HS-27A (cell line): ENCODE measurements around the gene SAMM50.

Source experiments
- DNase-seq: peaks from one replicate; pipeline ENCODE4 v3.0.0-alpha.2; 2012; ENCODE audit warnings: low read depth, missing footprints

The SAMM50 gene

GRCh38 chr22:43955040-43955882 lies at the start of gene SAMM50:
Gene SAMM50 (plus strand): TSS chr22:43955442. CDS start chr22:43955578, 136 bp downstream.
- peak; percentile 64 for DNase-seq

GRCh38 chr22:43905681-43906080 lies 49.6 kb upstream of the SAMM50 start:
- no peak for DNase-seq

- no peak for DNase-seq
Observed at GRCh38 chr22:43909708-43910107, 45.5 kb upstream of the SAMM50 start.

DNA sequence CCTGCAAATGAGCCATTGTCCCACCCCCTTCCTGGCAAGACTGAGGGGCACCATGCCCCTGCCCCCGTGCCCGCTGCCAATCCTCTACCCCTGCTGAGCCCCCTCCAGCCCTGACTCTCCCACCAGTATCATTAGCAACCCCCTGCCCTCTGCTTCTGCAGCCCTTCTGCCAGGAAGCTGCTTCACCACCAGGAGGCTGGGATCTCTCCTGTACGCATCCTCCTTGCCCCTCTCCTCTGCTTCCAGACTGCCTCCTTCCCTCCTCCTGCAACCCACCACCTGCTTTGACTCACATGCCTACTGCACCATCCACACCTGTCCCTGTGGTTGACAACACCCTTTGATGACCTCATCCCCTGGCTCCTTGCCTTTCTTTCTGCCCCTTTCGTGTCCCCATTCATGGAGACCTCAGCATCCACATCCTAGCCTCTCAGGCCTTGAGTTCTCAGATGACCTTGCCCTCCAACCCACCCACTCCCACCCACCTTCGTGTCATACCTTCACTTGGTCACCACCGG lies 45.0 kb upstream of the SAMM50 start:
- no peak for DNase-seq

DNA sequence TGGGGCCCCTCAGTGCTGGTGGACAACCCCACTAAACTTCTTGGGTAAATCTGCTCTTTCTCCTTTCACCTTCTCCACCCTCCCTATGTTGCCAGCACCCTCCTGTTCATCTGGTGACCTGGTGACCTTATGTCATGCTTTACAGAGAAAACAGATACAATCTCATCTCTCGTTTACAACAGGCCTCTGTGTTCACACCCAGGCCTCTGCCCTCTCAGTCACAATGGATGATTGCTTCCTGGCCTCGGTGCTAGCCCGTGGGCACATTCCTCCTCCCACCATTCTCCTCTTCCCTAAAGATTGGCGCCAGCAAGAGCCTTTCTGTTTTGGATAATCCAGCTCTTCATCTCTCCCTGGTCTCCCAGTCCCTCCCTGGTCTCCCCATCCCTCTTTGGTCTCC lies 43.9 kb upstream of the SAMM50 start:
- DNase-seq = no peak

DNA sequence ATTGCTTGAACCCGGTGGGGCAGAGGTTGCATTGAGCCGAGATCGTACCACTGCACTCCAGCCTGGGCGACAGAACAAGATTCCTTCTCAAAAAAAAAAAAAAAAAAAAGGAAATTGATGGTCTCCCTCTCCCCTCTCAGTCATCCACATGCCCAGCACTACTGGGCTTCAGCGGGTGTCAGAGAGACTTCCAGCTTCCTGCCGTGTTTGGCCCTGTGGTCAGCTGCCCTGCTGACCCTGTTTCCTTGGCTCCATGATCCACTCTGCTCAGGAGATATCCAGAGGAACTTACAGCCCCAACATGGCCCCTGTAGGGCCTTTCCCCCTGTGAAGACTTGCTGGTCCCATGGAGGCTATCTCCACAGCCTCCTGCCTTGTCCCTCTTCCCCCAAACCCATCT lies 37.7 kb upstream of the SAMM50 start:
- DNase-seq = no peak

DNA sequence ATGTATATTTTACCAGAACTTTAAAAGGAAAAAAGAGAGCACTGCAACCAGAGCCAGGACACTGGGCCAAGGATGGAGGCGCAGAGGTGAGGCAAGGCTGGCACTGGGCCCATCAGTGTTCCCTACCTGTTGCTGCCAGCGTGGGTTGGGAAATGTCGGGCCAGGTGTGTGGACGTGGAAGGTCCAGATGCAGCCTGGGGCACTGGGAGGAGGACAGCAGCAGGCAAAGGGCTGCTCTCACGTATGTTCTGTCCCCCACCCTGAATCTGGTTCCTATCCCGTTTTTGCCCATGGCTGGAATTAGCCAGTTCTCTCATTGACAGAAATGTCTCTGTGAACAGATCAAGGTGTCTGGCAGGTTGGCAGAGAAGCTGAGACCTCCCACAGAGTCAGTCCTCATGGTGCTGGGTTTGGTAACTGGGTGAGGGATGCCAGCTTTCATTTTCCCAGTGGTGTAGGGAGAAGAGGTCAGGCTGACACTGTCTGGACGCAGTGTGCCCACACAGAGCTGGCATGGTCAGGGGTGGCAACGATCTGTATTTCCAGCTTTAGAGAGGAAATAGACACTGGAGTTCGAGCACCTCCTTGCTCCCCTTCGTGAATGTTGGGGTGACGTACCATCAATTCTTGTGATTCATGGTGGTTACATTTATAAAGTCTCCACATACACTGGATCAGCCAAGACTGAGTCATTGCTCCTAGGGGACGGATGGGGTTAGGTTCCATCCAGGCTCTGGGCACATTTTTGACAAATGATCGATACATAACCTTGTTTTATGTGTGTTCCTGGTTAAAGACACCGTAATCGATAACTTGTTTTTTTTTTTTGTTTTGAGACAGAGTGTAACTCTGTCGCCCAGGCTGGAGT lies 35.9 kb upstream of the SAMM50 start:
- peak; percentile 26 for DNase-seq

DNA sequence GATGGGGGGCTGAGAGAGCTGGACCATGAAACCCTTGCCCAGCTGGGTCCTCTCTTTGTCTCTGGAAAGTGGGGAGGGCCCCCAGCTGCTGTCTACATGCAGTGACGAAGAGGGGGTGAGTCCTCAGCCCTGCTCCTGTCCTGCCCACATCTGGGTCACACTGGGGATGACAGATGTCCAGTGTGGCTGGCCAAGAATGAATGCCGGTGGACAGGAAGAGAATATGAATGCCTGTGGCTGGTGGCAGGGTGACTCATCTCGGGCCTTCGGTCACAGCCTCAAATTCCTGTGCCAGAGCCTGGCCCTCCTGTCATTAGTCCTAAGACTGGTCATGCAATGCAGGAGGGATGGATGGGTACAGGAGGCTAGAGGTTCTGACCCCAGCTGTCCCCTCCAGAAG lies 33.9 kb upstream of the SAMM50 start:
- peak; percentile 74 for DNase-seq

DNA sequence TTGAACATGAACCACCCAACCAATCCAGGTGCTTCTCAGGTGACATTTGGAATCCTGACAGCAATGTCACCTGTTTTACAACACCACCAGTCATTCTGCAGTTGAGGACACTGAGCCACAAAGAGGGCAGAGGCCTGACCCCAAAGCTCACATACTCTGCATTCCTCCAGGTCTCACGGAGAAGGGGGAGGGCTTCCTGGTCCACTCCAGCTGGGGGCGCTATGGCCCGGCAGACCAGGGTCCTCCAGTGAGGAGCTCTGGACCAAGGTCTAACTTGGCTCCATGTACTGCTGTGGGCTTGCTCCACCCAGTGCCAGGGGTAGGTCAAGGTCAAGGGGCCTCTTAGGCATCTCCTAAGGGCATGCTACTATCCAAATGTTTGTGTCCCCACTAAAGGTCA lies 33.1 kb upstream of the SAMM50 start:
- no peak for DNase-seq

- no peak for DNase-seq
Observed at GRCh38 chr22:43923191-43923590, 32.1 kb upstream of the SAMM50 start.

DNA sequence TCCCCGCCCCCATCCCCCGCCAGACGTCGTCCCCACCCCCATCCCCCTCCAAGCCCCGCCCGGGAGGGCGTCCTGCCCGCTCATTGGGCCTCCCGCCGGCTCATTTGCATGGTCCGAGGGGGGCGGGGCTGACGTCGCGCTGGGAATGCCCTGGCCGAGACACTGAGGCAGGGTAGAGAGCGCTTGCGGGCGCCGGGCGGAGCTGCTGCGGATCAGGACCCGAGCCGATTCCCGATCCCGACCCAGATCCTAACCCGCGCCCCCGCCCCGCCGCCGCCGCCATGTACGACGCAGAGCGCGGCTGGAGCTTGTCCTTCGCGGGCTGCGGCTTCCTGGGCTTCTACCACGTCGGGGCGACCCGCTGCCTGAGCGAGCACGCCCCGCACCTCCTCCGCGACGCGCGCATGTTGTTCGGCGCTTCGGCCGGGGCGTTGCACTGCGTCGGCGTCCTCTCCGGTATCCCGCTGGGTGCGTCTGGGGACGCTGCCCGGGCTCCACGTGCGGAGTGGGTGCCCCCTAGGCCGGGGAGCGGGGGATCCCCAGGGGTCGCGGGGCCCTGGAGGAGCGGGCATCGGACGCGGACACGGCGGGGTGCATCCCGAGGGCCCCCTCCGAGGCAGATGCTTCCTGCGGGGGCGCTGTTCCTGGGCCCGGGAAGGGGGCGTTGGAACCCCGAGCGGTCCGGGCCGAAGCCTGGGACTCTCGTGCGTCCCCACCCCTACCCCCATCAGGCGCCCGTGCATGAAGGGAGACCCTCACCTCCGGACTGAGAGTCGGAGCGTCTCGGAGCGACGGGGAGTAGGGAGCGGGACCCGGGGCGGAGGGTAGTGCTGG lies 31.4 kb upstream of the SAMM50 start, which contains the start of gene PNPLA3:
Gene PNPLA3 (plus strand): TSS at position 175 of the 834 bp plus-strand sequence. CDS start 107 bp downstream, at position 282.
- peak; percentile 45 for DNase-seq

- no peak for DNase-seq
Observed at GRCh38 chr22:43924877-43925276, 30.4 kb upstream of the SAMM50 start.

DNA sequence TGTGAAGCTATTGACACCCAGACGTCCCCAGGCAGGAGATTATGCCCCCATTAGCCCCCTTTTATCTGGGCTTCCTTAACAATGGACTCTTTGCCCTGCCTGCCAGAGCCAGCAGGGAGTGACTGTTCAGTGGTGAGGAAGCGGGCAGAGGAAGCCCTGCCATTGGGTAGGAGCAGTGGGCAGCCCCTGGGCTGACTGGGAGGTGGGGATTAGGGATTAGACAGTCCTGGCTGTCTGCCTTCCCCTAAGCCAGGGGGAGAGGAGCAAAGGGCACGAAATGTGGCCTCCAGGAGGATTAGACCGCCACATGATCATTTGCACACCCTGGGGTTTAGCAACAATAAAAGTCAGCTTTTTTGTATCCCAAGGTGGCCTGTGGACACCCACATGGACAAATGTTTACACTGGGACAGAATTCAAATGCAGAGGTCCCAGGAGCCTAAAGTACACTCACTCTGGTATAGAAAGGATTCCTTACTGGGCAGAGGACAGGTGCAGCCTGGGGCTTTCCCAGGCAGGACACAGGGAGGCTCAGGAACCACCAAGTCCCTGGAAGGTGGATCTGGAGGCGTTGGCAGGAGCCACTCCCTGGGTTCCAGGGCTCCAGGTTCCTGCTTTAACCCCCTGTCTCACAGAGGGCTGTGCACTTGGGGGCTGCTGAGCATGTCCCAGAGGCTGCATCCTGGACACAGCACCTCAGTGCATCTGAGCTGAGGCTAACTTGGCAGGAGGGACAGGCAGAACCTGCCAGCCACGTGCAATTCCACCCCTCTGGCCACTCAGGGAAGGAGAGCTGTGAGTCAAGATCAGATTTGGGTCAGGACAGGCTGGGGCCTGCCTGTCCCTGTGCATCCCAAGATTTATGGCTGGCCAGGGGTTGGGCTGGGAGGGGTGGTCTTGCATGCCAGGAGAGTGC lies 29.6 kb upstream of the SAMM50 start:
- DNase-seq = no peak

GRCh38 chr22:43926349-43926710 lies 28.9 kb upstream of the SAMM50 start:
- DNase-seq = no peak

GRCh38 chr22:43928468-43928867 lies 26.8 kb upstream of the SAMM50 start:
- DNase-seq = no peak

DNA sequence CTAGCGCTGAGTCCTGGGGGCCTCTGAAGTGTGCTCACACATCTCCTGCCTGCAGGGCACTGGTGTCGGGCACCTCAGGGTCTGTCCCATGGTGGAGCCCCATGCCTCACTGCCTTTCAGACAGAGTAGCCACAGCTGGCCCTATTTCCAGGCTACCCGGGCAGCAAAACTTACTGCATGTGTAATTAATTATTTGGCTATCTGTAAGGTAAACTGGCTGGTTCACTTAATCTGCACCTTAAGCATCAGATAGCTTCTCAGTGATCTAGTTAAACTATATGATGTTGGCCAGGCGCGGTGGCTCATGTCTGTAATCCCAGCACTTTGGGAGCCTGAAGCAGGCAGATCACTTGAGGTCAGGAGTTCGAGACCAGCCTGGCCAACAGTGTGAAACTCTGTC lies 26.3 kb upstream of the SAMM50 start:
- DNase-seq = no peak

DNA sequence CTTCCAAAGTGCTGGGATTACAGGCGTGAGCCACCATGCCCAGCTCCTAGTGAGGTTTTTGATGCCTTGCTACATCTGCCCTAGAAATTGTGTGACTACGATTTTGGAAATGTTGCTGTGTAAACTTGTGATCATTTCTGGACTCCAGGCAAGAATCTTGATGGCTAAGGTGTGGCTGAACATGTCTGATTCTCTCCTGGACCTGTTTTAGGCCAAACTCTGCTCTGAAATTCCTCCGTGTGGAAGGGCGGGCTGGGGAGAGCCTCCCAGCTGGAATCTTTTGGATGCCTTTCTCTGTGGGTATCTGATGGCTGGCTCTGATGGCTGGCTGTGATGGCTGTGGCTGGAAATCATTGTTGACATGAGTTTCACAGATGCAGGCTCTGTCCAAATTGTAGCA lies 23.5 kb upstream of the SAMM50 start:
- DNase-seq = no peak

- DNase-seq = no peak
Observed at GRCh38 chr22:43941449-43941848, 13.8 kb upstream of the SAMM50 start.

GRCh38 chr22:43944670-43945430 lies 10.4 kb upstream of the SAMM50 start:
- DNase-seq = no peak
